Measurements from ENCODE around the gene FRMPD4.

DNA sequence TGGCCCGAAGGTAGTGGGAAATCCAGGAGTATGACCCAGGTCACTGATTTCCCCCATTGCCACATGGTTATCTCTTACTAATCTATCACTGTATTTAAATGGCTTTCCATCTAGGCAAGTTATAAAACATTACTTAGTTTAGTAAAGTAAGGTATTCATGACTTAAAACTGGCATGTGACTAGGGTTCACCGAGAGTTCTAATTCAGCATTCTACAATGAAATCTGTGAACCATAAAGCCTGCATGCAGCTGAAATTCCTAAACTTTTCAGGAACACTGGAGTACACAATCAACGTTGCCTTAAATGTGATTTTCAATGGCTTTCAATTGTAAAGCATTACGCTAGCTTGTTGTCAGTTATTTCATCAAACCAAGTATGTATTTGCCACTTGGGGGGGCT is 630.2 kb downstream of the FRMPD4 start:
- TF ChIP-seq, protein P1, sequence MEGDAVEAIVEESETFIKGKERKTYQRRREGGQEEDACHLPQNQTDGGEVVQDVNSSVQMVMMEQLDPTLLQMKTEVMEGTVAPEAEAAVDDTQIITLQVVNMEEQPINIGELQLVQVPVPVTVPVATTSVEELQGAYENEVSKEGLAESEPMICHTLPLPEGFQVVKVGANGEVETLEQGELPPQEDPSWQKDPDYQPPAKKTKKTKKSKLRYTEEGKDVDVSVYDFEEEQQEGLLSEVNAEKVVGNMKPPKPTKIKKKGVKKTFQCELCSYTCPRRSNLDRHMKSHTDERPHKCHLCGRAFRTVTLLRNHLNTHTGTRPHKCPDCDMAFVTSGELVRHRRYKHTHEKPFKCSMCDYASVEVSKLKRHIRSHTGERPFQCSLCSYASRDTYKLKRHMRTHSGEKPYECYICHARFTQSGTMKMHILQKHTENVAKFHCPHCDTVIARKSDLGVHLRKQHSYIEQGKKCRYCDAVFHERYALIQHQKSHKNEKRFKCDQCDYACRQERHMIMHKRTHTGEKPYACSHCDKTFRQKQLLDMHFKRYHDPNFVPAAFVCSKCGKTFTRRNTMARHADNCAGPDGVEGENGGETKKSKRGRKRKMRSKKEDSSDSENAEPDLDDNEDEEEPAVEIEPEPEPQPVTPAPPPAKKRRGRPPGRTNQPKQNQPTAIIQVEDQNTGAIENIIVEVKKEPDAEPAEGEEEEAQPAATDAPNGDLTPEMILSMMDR (IDR thresholded peaks at IDR 0.05) = no peak
- TF ChIP-seq EP300 (IDR thresholded peaks at IDR 0.05) = no peak
- no peak for TF ChIP-seq POLR2A (IDR thresholded peaks at IDR 0.05; ENCODE audit: low read depth)
- no peak for TF ChIP-seq POLR2AphosphoS5 (IDR thresholded peaks at IDR 0.05)
